Sigmoid colon (tissue), 7 donors: ENCODE measurements around the gene SLC35E1. TPM values are rescaled to one million over a fixed set of nuclear protein-coding genes. Genes with fewer than 3 reads are reported as not detected.
"Not testable (repeated sequence)": the region's sequence is repeated elsewhere in the genome, so short reads cannot be mapped to it uniquely, and the experiment has no call there.

Experiments used
- DNase-seq: peaks from one replicate; pipeline ENCODE4 v3.0.0-alpha.2; 2019
- H3K27ac ChIP-seq, 4 donors: fragments of 200-600 bp; sonication (generic); one replicate each; pipeline ENCODE4 v1.5.1; 2016 to 2019; ENCODE audit warnings: mild to moderate bottlenecking in 1 of 4
- H3K27me3 ChIP-seq, 3 donors: fragments of 200-600 bp; sonication (generic); one replicate each; pipeline ENCODE4 v1.5.1; 2019; ENCODE audit warnings: mild to moderate bottlenecking in 1 of 3
- H3K36me3 ChIP-seq, 4 donors: fragments of 200-600 bp; sonication (generic); one replicate each; pipeline ENCODE4 v1.5.1; 2016 to 2019
- H3K4me1 ChIP-seq, 4 donors: fragments of 200-600 bp; sonication (generic); one replicate each; pipeline ENCODE4 v1.5.1; 2017 to 2019
- H3K4me3 ChIP-seq, 4 donors: fragments of 200-600 bp; sonication (generic); one replicate each; pipeline ENCODE4 v1.5.1; 2017 to 2019; ENCODE audit warnings: mild to moderate bottlenecking in 2 of 4, moderate library complexity in 1 of 4
- H3K9me3 ChIP-seq, 4 donors: fragments of 200-600 bp in 3 of 4; sonication (generic) in 3 of 4; one replicate each; pipeline versions ENCODE4 v1.5.1 to v1.6.1; 2013 to 2019
- EP300 ChIP-seq, 4 donors: sonication (generic); formaldehyde crosslinking; IDR thresholded peaks; one replicate each; pipeline ENCODE4 v1.6.1; 2017; ENCODE audit warnings: antibody characterized with exemption in 4 of 4
- POLR2A ChIP-seq, 2 donors: fragments of 450-650 bp; IDR thresholded peaks; one replicate each; pipeline ENCODE4 v1.6.1; 2016; ENCODE audit warnings: antibody characterized with exemption in 2 of 2, mild to moderate bottlenecking in 2 of 2, moderate library complexity in 2 of 2
- POLR2AphosphoS5 ChIP-seq, 4 donors: sonication (generic); formaldehyde crosslinking; IDR thresholded peaks; one replicate each; pipeline ENCODE4 v1.6.1; 2017; ENCODE audit warnings: antibody characterized with exemption in 4 of 4
- WGBS, 2 donors: extraction: QIAGEN DNeasy Blood & Tissue Kit; methylation state at CpG; one replicate each; pipeline ENCODE4 v1.1.7; 2013; 5-methylcytosine and 5-hydroxymethylcytosine counted together
- intact Hi-C: fragments of 100-400 bp; cut with DNase I; formaldehyde crosslinking; loops from one replicate; pipeline ENCODE4 v1.15.1; 2023
- polyA plus RNA-seq, 3 donors: library from polyadenylated mRNA; stranded (reverse); fragments of 200-250 nt; gene quantifications; one replicate each; pipeline ENCODE4 v1.2.3, GENCODE V29; 2013
- total RNA-seq, 4 donors: library from RNA; depleted of rRNA; stranded (reverse); fragments of >200 nt; gene quantifications; one replicate each; pipeline ENCODE4 v1.1.0, GENCODE V29; 2016
- TF ChIP-seq, protein P1 (sequence below), 4 experiments: fragments of 450-650 bp in 3 of 4; fragments of 200-600 bp in 1 of 4; IDR thresholded peaks; one replicate each; pipeline ENCODE4 v1.5.1; 2016 to 2019; ENCODE audit warnings: antibody characterized with exemption in 4 of 4, mild to moderate bottlenecking in 3 of 4, moderate library complexity in 2 of 4
- donor health status: healthy with polysubstance abuse.
- donor health status: Bipolar disorder and iron deficiency.
- donor health status: healthy.

SLC35E1 gene
- total and polyA plus RNA-seq, 7 donors = 9.7 to 27.4 (median 22.4) TPM

DNA sequence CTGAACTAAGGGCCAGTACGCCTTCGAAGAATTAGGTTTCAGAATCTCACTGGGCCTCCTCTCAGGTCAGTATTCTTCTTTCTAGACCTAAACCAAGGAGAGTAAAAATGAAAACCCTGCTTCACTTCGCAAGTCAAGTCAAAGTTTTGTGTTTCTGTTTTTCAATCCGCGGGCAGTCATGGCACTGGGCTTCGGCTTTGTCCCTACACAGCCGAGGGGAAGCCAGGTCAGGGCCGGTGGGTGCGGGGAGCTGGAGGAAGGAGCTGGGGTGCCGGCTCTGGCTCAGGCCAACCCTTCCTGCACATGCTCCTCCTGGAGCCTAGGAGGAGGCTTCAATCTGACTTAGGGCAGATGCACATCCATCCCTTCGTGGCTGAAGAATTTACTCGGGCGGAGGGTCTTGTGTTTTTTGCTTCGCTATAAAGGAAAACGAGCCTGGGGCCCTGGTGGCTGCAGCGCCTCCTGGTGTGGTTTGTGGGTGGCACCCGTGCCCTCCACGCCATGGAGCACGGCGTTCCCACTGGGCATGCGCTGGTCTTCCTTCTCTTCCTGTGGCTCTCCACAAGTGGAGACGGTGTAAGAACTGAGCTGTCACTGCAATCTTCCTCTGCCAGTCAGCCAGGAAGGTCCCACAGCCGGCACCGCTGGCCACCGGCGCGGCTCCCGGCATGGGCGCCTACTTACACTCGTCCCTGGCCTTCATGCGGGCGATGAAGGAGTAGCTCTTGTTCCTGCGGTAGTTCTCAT lies 53.6 kb downstream of the SLC35E1 start:
- H3K27ac ChIP-seq = no peak overlapping the region
- DNase-seq = no peak
- no peaks in the 10 kb centered on the region for H3K4me1 ChIP-seq
- intact Hi-C loops = no loop called here
- H3K36me3 ChIP-seq = peaks cover 54 to 94% (median 72%) of the 10 kb centered on the region in 4 donors
- no peaks in the 10 kb centered on the region for H3K27me3 ChIP-seq
- WGBS, 2 donors = 92% methylated on average over 33 of the region's 33 CpGs
- no peak overlapping the region for H3K4me3 ChIP-seq
- H3K9me3 ChIP-seq = no peaks in the 10 kb centered on the region
- TF ChIP-seq POLR2AphosphoS5 (IDR thresholded peaks at IDR 0.05) (no peak), POLR2A (IDR thresholded peaks at IDR 0.05) (no peak), EP300 (IDR thresholded peaks at IDR 0.05) (no peak)
- TF ChIP-seq, protein P1, sequence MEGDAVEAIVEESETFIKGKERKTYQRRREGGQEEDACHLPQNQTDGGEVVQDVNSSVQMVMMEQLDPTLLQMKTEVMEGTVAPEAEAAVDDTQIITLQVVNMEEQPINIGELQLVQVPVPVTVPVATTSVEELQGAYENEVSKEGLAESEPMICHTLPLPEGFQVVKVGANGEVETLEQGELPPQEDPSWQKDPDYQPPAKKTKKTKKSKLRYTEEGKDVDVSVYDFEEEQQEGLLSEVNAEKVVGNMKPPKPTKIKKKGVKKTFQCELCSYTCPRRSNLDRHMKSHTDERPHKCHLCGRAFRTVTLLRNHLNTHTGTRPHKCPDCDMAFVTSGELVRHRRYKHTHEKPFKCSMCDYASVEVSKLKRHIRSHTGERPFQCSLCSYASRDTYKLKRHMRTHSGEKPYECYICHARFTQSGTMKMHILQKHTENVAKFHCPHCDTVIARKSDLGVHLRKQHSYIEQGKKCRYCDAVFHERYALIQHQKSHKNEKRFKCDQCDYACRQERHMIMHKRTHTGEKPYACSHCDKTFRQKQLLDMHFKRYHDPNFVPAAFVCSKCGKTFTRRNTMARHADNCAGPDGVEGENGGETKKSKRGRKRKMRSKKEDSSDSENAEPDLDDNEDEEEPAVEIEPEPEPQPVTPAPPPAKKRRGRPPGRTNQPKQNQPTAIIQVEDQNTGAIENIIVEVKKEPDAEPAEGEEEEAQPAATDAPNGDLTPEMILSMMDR (IDR thresholded peaks at IDR 0.05) = no peak

DNA sequence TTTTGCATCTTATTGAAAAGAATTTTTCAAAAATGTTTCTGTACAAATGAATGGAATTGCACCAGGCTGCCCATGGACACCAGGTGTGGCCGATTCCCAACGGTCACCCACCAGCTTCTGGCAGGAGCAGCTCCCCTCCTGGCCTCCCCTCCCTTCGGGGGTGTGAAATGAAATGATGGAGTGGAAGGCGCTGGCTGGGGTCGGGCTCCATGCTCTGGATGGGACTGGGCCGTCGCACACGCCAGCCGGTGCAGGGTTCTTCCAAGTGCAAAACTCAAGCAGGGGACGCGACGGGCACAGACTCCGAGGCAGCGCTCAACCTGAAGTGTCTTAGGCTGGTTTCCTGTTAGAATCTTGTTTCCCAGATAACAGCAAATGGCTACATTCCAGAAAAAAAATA lies 54.2 kb downstream of the SLC35E1 start:
- TF ChIP-seq, protein P1 (IDR thresholded peaks at IDR 0.05) = no peak
- no peak for TF ChIP-seq EP300 (IDR thresholded peaks at IDR 0.05)
- no peak for TF ChIP-seq POLR2A (IDR thresholded peaks at IDR 0.05)
- no peak for TF ChIP-seq POLR2AphosphoS5 (IDR thresholded peaks at IDR 0.05)
- H3K9me3 ChIP-seq = no peaks in the 10 kb centered on the region
- peaks cover 52 to 94% (median 71%) of the 10 kb centered on the region in 4 donors for H3K36me3 ChIP-seq
- intact Hi-C loops = no loop called here
- WGBS, 2 donors = 89 to 93% methylated on average over 14 of the region's 14 CpGs
- no peaks in the 10 kb centered on the region for H3K4me1 ChIP-seq
- no peak overlapping the region for H3K27ac ChIP-seq
- no peak overlapping the region for H3K4me3 ChIP-seq
- H3K27me3 ChIP-seq = no peaks in the 10 kb centered on the region
- no peak for DNase-seq

DNA sequence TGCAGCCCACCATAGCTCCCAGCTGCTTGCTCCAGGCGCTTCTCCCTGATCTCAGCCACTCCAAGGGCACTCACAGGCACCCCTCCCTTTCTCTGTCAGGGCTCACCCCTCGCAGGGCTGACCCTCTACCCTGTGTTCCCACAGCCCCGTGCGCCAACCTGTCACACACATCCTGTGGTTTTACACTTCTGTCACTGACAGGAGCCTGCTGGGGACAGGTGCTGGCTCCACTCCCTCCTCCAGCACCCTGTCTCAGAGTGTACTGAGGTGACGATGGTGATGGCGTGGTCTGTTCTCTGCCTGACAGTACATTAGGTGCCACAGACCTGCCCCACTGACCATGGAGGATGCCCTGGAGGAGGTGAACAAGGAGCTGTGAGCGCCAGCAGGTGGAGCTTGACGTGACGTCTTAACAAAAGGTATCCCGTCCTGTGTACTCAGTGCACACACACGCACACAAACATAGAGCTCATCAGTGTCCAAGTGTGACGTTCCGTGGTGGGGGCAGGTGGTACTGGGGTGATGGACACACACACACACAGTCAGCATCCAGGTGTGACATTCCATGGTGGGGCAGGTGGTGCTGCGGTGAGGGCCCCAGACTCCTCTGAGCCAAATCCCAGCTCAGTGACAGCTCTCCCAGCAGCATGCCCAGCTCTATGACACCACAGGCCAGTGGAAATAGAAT lies 55.1 kb downstream of the SLC35E1 start:
- TF ChIP-seq POLR2A (IDR thresholded peaks at IDR 0.05) (no peak), POLR2AphosphoS5 (IDR thresholded peaks at IDR 0.05) (no peak), EP300 (IDR thresholded peaks at IDR 0.05) (no peak)
- TF ChIP-seq, protein P1 (IDR thresholded peaks at IDR 0.05) = no peak
- no peak overlapping the region for H3K27ac ChIP-seq
- no peak for DNase-seq
- H3K36me3 ChIP-seq = peaks cover 47 to 94% (median 63%) of the 10 kb centered on the region in 4 donors
- no peaks in the 10 kb centered on the region for H3K27me3 ChIP-seq
- WGBS, 2 donors = 79 to 87% methylated on average over 14 of the region's 14 CpGs
- H3K9me3 ChIP-seq = no peaks in the 10 kb centered on the region
- intact Hi-C loops = no loop called here
- no peak overlapping the region for H3K4me3 ChIP-seq
- H3K4me1 ChIP-seq = no peaks in the 10 kb centered on the region

DNA sequence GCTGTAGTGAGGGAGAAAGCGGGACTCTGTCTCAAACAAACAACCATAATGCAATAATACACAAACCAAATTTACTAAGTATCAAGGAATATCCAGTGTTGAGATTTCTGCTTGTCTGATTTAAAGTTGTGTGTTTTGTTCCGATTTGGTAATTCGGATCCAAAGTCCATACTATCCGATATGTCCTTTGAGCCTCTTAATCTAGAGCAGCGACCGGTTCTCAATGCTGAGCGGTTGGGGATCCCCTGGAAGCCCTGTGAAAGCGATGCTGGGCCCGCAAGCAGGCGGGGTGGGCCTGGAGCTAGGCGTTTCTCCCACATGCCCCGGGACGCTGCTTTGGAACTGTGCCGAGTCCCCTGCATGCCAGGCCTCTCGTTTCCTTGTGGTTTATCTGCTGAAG lies 55.8 kb downstream of the SLC35E1 start:
- H3K9me3 ChIP-seq = no peaks in the 10 kb centered on the region
- H3K4me3 ChIP-seq = no peak overlapping the region
- 88 to 92% methylated on average over 15 of the region's 15 CpGs for WGBS, 2 donors
- H3K36me3 ChIP-seq = peaks cover 41 to 94% (median 56%) of the 10 kb centered on the region in 4 donors
- intact Hi-C loops = no loop called here
- H3K27ac ChIP-seq = no peak overlapping the region
- no peaks in the 10 kb centered on the region for H3K27me3 ChIP-seq
- no peak for TF ChIP-seq POLR2AphosphoS5 (IDR thresholded peaks at IDR 0.05)
- no peaks in the 10 kb centered on the region for H3K4me1 ChIP-seq
- no peak for DNase-seq

DNA sequence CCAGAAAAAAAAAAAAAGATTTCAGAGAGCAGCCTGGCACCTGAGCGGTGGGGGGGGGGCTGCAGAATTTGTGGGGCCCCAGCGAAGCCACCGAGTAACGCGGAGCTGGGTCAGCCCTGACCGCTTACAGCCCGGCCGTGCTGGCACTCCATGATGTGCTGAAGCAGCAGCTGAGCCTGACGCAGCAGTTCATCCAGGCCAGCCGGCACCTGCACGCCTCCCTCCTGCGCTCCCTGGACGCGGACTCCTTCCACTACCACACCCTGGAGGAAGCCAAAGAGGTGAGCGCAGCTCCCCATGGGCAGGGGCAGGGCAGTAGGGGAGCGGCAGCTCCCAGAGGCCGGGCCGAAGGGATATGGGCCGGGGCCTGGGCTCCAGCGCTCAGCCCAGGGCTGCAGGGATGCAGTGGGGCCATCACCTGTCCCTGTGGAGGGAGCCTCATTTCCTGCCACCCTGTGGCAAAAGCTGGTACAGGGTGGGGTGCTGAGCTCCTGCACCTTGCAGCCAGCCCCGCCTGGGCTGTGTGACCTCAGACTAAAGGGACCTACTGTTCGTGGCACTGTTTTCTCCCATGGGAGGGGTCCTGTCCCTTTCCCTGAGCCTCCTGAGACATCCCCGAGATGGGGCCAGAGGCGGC lies 57.7 kb downstream of the SLC35E1 start:
- DNase-seq = no peak
- WGBS, 2 donors = 93 to 94% methylated on average over 24 of the region's 24 CpGs
- H3K27ac ChIP-seq = no peak overlapping the region
- no peak for TF ChIP-seq EP300 (IDR thresholded peaks at IDR 0.05)
- TF ChIP-seq POLR2AphosphoS5 (IDR thresholded peaks at IDR 0.05) = no peak
- TF ChIP-seq, protein P1 (IDR thresholded peaks at IDR 0.05) = no peak
- H3K4me3 ChIP-seq = no peak overlapping the region
- H3K36me3 ChIP-seq = peaks cover 30 to 94% (median 45%) of the 10 kb centered on the region in 4 donors
- H3K9me3 ChIP-seq = no peaks in the 10 kb centered on the region
- H3K4me1 ChIP-seq = no peaks in the 10 kb centered on the region
- no peaks in the 10 kb centered on the region for H3K27me3 ChIP-seq
- intact Hi-C loops = no loop called here

DNA sequence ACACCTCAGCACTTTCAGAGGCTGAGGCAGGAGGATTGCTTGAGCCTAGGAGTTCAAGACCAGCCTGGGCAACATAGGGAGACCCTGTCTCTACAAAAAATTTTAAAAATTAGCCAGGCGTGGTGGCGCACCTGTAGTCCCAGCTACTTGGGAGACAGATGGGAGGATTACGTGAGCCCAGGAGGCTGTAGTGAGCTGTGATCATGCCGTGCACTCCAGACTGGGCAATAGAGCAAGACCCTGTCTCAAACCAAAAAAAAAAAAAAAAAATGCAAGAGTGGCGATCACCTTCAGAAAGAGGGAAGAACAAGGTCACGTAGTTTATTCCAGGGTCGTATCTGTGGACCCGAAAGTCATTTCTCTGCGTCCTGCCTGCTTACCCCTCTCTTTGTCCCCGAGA lies 59.6 kb downstream of the SLC35E1 start:
- intact Hi-C loops, H3K27ac ChIP-seq, H3K27me3 ChIP-seq, H3K4me1 ChIP-seq, H3K4me3 ChIP-seq, DNase-seq, H3K9me3 ChIP-seq: not testable (repeated sequence)
- WGBS, 2 donors = 95 to 97% methylated on average over 10 of the region's 10 CpGs
- H3K36me3 ChIP-seq = peaks cover 15 to 89% (median 31%) of the 10 kb centered on the region in 4 donors
